GM13977 (cell line): ENCODE results near the gene SEMA6B.
"Not testable (repeated sequence)": the region's sequence is repeated elsewhere in the genome, so short reads cannot be mapped to it uniquely, and the experiment has no call there.

Experiments used
- DNase-seq: peaks from one replicate; pipeline ENCODE4 v3.0.0; 2012; ENCODE audit warnings: low spot score
- CTCF ChIP-seq: IDR thresholded peaks from 2 replicates; pipeline ENCODE4 v1.5.1; 2012; ENCODE audit warnings: mild to moderate bottlenecking, control low read depth; ENCODE audit not compliant: insufficient read depth; ENCODE audit errors: extremely low read depth, missing control alignments
- in situ Hi-C: fragments of 300-500 bp; cut with MboI; formaldehyde crosslinking; loops from one replicate; pipeline ENCODE4 v1.12.0; 2022; ENCODE audit warnings: low sequenced_read_pairs, low pct_unique_long_range_greater_than_20kb, mixed read lengths, inconsistent platforms; ENCODE audit not compliant: unreplicated experiment

SEMA6B gene

GRCh38 chr19:4533334-4533733 is 26.1 kb downstream of the SEMA6B start:
- TF ChIP-seq CTCF: no peak
- in situ Hi-C loops: no loop called here
- DNase-seq: no peak

- in situ Hi-C loops: no loop called here
- TF ChIP-seq CTCF: no peak
- no peak for DNase-seq
These were observed 27.8 kb downstream of the SEMA6B start for GRCh38 chr19:4531562-4532165.

- in situ Hi-C loops: loop anchor here (10.0 kb wide), 1 partner anchor 255 kb away; the partner anchor contains the start of gene SHD
- TF ChIP-seq CTCF: no peak
These were observed 29.5 kb downstream of the SEMA6B start for GRCh38 chr19:4529924-4530522.

GRCh38 chr19:4528843-4529242 is 30.6 kb downstream of the SEMA6B start:
- DNase-seq: no peak
- in situ Hi-C loops: loop anchor here (10.0 kb wide), 1 partner anchor 254 kb away; the partner anchor contains the start of gene SHD
- TF ChIP-seq CTCF: no peak

More at GRCh38 chr19:4529924-4530522, 29.5 kb downstream of the SEMA6B start:
- no peak for DNase-seq

GRCh38 chr19:4527377-4527776 is 32.1 kb downstream of the SEMA6B start:
- in situ Hi-C loops: loop anchor here (10.0 kb wide), 1 partner anchor 253 kb away; the partner anchor contains the start of gene SHD
- not testable (repeated sequence) for DNase-seq

GRCh38 chr19:4525563-4526002 is 33.9 kb downstream of the SEMA6B start:
- TF ChIP-seq CTCF: no peak
- DNase-seq: no peak
- in situ Hi-C loops: loop anchor here (10.0 kb wide), 1 partner anchor 251 kb away; the partner anchor contains the start of gene SHD

GRCh38 chr19:4524808-4525562 is 34.5 kb downstream of the SEMA6B start:
- peak; percentile 84 for DNase-seq
- in situ Hi-C loops: loop anchor here (10.0 kb wide), 1 partner anchor 250 kb away; the partner anchor contains the start of gene SHD
- TF ChIP-seq CTCF: peak; percentile 83
